Sciatic nerve (tissue), 2 donors: ENCODE results near the gene NIPBL. TPM values are rescaled to one million over a fixed set of nuclear protein-coding genes. Genes with fewer than 3 reads are reported as not detected.
"Not testable (repeated sequence)": the region's sequence is repeated elsewhere in the genome, so short reads cannot be mapped to it uniquely, and the experiment has no call there.

Experiments
- ATAC-seq: fragments of 200-7000 bp; cut with Tn5 transposase; one replicate; pipeline ENCODE4 v1.9.1; 2020; ENCODE audit warnings: mild to moderate bottlenecking, moderate library complexity
- DNase-seq: peaks from one replicate; pipeline ENCODE4 v3.0.0-alpha.2; 2020; ENCODE audit warnings: low spot score
- intact Hi-C: fragments of 100-400 bp; cut with DNase I; formaldehyde crosslinking; loops from one replicate; pipeline ENCODE4 v1.14.2; 2022
- total RNA-seq: library from RNA; stranded (reverse); fragmentation: NEBNext Ultra II Directional; extraction: Animal tissue kit (Norgen Biotek cat#: 25700); gene quantifications from one replicate; pipeline ENCODE4 v1.2.1, GENCODE V29; 2021
- donor health status: DM: no; HTN: no; CAD: no.
- donor health status: DM: no; HTN: no; CAD: no.

The NIPBL gene
- total RNA-seq, 1 donor from 2014 or later = 97.0 TPM

- ATAC-seq (no peak), DNase-seq (no peak)
- intact Hi-C loops = no loop called here
Observed at GRCh38 chr5:36998578-36998977, 122.0 kb downstream of the NIPBL start.

GRCh38 chr5:37002176-37002751, 125.7 kb downstream of the NIPBL start:
- ATAC-seq (no peak), DNase-seq (no peak)
- intact Hi-C loops = no loop called here

GRCh38 chr5:37005252-37005651, 128.7 kb downstream of the NIPBL start:
- intact Hi-C loops = no loop called here
- DNase-seq (no peak), ATAC-seq (no peak)

- intact Hi-C loops = no loop called here
- no peak for DNase-seq
- ATAC-seq = no peak
Observed at GRCh38 chr5:37005946-37006540, 129.5 kb downstream of the NIPBL start.

- DNase-seq, ATAC-seq, intact Hi-C loops: not testable (repeated sequence)
Observed at GRCh38 chr5:37013181-37013580, 136.6 kb downstream of the NIPBL start.

GRCh38 chr5:37014321-37014720, 137.8 kb downstream of the NIPBL start:
- intact Hi-C loops = no loop called here
- DNase-seq (no peak), ATAC-seq (no peak)

GRCh38 chr5:37015795-37016666, 139.5 kb downstream of the NIPBL start:
- DNase-seq (no peak), ATAC-seq (no peak)
- intact Hi-C loops = no loop called here

GRCh38 chr5:37028910-37029309, 152.3 kb downstream of the NIPBL start:
- intact Hi-C loops = no loop called here
- no peak for DNase-seq
- ATAC-seq = no peak

- intact Hi-C loops = no loop called here
- ATAC-seq (no peak), DNase-seq (no peak)
Observed at GRCh38 chr5:37029436-37029835, 152.9 kb downstream of the NIPBL start.

- ATAC-seq = no peak
- no peak for DNase-seq
- intact Hi-C loops = no loop called here
Observed at GRCh38 chr5:37034955-37035354, 158.4 kb downstream of the NIPBL start.

- intact Hi-C loops = no loop called here
- DNase-seq (no peak), ATAC-seq (no peak)
Observed at GRCh38 chr5:37037840-37038239, 161.3 kb downstream of the NIPBL start.

- ATAC-seq (no peak), DNase-seq (no peak)
- intact Hi-C loops = no loop called here
Observed at GRCh38 chr5:37039824-37040223, 163.3 kb downstream of the NIPBL start.

- DNase-seq (no peak), ATAC-seq (no peak)
- intact Hi-C loops = no loop called here
Observed at GRCh38 chr5:37043693-37044092, 167.1 kb downstream of the NIPBL start.

- no peak for DNase-seq
- no peak for ATAC-seq
- intact Hi-C loops = no loop called here
Observed at GRCh38 chr5:37044120-37044519, 167.6 kb downstream of the NIPBL start.

- intact Hi-C loops = no loop called here
- ATAC-seq = no peak
- DNase-seq = no peak
Observed at GRCh38 chr5:37045703-37046102, 169.1 kb downstream of the NIPBL start.

GRCh38 chr5:37047947-37048346, 171.4 kb downstream of the NIPBL start:
- ATAC-seq (no peak), DNase-seq (no peak)
- intact Hi-C loops = no loop called here

GRCh38 chr5:37054391-37054790, 177.8 kb downstream of the NIPBL start:
- DNase-seq (no peak), ATAC-seq (no peak)
- intact Hi-C loops = no loop called here

- no peak for DNase-seq
- ATAC-seq = no peak
- intact Hi-C loops = no loop called here
Observed at GRCh38 chr5:37055383-37055990, 178.9 kb downstream of the NIPBL start.

GRCh38 chr5:37056762-37057161, 180.2 kb downstream of the NIPBL start:
- DNase-seq (no peak), ATAC-seq (no peak)
- intact Hi-C loops = no loop called here

- intact Hi-C loops = no loop called here
- ATAC-seq (no peak), DNase-seq (no peak)
Observed at GRCh38 chr5:37060030-37060429, 183.5 kb downstream of the NIPBL start.
